Left cardiac atrium (tissue), 4 donors: ENCODE results near the gene THOC2. TPM values are rescaled to one million over a fixed set of nuclear protein-coding genes. Genes with fewer than 3 reads are reported as not detected.
"Not testable (repeated sequence)": the region's sequence is repeated elsewhere in the genome, so short reads cannot be mapped to it uniquely, and the experiment has no call there.

Experiments
- ATAC-seq, 2 donors: fragments of 200-7000 bp; cut with Tn5 transposase; one replicate each; pipeline ENCODE4 v1.9.1; 2020; ENCODE audit warnings: mild to moderate bottlenecking in 2 of 2, moderate library complexity in 2 of 2
- DNase-seq: peaks from one replicate; pipeline ENCODE4 v3.0.0-alpha.2; 2020
- intact Hi-C, 2 donors: fragments of 100-400 bp; cut with DNase I; formaldehyde crosslinking; loops; one replicate each; pipeline versions ENCODE4 v1.14.1 to v1.15.1; 2022 to 2023
- total RNA-seq, 2 donors: library from RNA; stranded (reverse); fragmentation: NEBNext Ultra II Directional; extraction: Animal tissue kit (Norgen Biotek cat#: 25700); gene quantifications; one replicate each; pipeline ENCODE4 v1.2.1, GENCODE V29; 2021
- donor health status: DM: no; HTN: yes; CAD: no.
- donor health status: DM: no; HTN: yes; CAD: no; lungs with severe emphysema.
- donor health status: DM: yes; HTN: yes; CAD: no.
- donor health status: Dilated cardiomyopathy.

Gene THOC2
- total RNA-seq, 2 donors from 2014 or later, result 25.7 to 33.8 TPM

- intact Hi-C loops, result no loop called here
- ATAC-seq (no peak), DNase-seq (no peak)
Measured at GRCh38 chrX:123688524-123688923, 44.3 kb downstream of the THOC2 start.

GRCh38 chrX:123685232-123685631 lies 47.6 kb downstream of the THOC2 start:
- no peak for DNase-seq
- intact Hi-C loops, result no loop called here
- ATAC-seq, result no peak

- DNase-seq, result no peak
Measured at GRCh38 chrX:123682186-123682585, 50.7 kb downstream of the THOC2 start.

DNA sequence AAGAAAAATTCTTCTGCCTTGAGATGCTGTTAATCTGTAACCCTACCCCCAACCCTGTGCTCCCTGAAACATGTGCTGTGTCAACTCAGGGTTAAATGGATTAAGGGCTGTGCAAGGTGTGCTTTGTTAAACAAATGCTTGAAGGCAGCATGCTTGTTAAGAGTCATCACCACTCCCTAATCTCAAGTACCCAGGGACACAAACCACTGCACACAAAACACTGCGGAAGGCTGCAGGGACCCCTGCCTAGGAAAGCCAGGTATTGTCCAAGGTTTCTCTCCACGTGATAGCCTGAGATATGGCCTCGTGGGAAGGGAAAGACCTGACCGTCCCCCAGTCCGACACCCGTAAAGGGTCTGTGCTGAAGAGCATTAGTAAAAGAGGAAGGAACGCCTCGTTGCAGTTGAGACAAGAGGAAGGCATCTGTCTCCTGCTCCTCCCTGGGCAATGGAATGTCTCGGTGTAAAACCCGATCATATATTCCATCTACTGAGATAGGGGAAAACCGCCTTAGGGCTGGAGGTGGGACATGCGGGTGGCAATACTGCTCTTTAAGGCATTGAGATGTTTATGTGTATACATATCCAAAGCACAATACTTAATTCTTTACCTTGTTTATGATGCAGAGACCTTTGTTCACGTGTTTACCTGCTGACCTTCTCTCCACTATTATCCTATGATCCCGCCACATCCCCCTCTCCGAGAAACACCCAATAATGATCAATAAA lies 53.0 kb downstream of the THOC2 start:
- ATAC-seq, intact Hi-C loops, DNase-seq: not testable (repeated sequence)

More at GRCh38 chrX:123682186-123682585, 50.7 kb downstream of the THOC2 start:
- intact Hi-C loops, result no loop called here
- no peak for ATAC-seq

- intact Hi-C loops, result no loop called here
- DNase-seq (no peak), ATAC-seq (no peak)
Measured at GRCh38 chrX:123675154-123675553, 57.7 kb downstream of the THOC2 start.

DNA sequence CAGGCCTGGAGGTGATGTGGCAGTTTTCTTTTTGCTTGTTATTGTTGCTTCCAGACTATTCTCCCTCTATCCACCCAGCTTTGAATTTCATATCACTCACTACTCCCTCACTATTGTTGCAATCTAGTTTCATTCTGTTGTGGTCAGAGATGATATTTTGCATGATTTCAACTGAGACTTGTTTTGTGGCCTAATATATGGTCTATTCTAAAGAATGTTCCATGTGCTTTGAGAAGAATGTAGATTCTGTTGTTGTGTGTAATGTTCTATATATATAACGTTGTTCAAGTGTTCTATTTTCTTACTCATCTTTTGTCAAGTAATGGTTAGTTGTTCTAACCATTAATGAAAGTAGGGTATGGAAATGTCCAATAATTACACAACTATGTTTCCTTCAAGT lies 59.0 kb downstream of the THOC2 start:
- DNase-seq (no peak), ATAC-seq (no peak)
- intact Hi-C loops, result no loop called here

DNA sequence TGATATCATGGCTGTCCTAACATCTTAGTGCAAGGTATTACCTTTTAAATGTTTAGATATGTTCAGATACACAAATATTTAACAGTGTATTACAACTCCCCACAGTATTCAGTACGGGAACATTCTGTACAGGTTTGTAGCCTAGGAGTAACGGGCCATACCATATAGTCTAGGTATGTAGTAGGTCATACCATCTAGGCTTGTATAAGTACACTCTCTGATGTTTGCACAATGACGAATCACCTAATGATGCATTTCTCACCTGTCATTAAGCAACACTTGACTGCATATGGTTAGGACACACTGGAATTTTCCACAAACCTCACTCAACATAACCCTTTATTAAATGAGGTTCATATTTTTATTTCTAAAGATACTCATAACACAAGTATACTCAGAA lies 67.7 kb downstream of the THOC2 start:
- intact Hi-C loops, result no loop called here
- no peak for DNase-seq
- no peak for ATAC-seq

GRCh38 chrX:123664467-123665167 lies 68.2 kb downstream of the THOC2 start:
- intact Hi-C loops, ATAC-seq, DNase-seq: not testable (repeated sequence)

DNA sequence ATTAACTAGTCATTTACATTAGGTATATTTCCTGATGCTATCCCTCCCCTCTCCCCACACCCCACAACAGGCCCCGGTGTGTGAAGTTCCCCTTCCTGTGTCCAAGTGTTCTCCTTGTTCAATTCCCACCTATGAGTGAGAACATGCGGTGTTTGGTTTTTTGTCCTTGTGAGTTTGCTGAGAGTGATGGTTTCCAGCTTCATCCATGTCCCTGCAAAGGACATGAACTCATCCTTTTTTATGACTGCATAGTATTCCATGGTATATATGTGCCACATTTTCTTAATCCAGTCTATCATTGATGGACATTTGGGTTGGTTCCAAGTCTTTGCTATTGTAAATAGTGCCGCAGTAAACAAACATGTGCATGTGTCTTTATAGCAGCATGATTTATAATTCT lies 69.1 kb downstream of the THOC2 start:
- DNase-seq, intact Hi-C loops, ATAC-seq: not testable (repeated sequence)

DNA sequence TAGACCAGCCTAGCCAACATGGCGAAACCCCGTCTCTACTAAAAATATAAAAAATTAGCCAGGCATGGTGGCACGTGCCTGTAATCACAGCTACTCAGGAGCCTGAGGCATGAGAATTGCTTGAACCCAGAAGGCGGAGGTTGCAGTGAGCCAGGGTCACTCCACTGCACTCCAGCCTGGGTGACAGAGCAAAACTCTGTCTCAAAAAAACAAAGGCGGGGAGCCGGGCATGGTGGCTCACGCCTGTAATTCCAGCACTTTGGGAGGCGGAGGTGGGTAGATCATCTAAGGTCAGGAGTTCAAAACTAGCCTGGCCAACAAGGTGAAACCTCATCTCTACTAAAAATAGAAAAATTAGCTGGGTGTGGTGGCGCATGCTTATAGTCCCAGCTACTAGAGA lies 76.3 kb downstream of the THOC2 start:
- ATAC-seq, intact Hi-C loops, DNase-seq: not testable (repeated sequence)

DNA sequence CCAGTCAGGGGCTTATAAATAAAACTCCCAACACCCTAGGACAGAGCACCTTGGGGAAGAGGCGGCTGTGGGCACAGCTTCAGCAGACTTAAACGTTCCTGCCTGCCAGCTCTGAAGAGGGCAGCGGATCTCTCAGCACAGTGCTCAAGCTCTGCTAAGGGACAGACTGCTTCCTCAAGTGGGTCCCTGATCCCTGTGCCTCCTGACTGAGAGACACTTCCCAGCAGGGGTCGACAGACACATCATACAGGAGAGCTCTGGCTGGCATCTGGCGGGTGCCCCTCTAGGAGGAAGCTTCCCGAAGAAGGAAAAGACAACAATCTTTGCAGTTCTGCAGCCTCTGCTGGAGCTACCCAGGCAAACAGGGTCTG lies 84.1 kb downstream of the THOC2 start:
- intact Hi-C loops, ATAC-seq, DNase-seq: not testable (repeated sequence)

GRCh38 chrX:123648028-123648810 lies 84.6 kb downstream of the THOC2 start:
- DNase-seq (peak; percentile 21), ATAC-seq (peak in 1 of 2 donors; percentile 54)
- intact Hi-C loops, result no loop called here

DNA sequence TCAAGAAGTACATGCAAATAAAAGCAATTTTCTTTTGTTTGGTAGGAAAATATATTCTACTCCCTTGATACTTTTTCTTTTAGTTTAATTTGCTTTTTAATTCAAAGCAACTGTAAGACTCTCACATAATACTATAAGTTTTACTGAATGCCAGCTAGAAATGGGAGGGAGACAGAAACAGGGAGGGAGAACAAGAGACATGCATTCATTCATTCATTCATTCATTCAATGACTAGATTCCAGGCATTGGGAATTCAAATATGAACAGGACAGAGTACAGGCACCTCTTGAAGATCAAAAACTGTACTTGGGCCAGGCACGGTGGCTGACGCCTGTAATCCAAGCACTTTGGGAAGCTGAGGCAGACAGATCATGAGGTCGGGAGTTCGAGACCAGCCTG lies 85.6 kb downstream of the THOC2 start:
- no peak for ATAC-seq
- no peak for DNase-seq
- intact Hi-C loops, result no loop called here

- ATAC-seq (no peak), DNase-seq (no peak)
- intact Hi-C loops, result no loop called here
Measured at GRCh38 chrX:123629502-123629901, 103.3 kb downstream of the THOC2 start.

GRCh38 chrX:123626962-123627361 lies 105.9 kb downstream of the THOC2 start:
- DNase-seq, result no peak
- intact Hi-C loops, result no loop called here
- no peak for ATAC-seq

DNA sequence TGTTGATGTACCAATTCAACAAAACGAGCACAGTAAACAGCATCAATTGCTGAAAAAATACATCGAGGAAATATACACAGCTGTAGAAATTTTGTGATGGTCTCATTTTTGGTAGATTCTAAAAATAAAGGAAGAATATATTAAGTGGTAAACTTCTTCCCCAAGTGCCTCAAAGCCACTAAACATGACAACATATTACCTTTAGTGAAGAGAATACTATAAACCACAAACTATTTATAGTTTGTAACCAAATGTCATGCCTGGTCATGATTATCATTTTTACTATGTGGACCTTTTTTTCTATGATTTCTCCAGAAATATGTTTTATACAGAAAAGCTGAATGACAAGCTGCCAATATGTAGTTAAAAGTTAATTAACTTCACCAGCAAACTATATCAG lies 106.9 kb downstream of the THOC2 start:
- ATAC-seq (no peak), DNase-seq (no peak)
- intact Hi-C loops, result no loop called here

GRCh38 chrX:123625477-123625876 lies 107.4 kb downstream of the THOC2 start:
- intact Hi-C loops, result no loop called here
- no peak for DNase-seq
- no peak for ATAC-seq

- intact Hi-C loops, result no loop called here
- no peak for ATAC-seq
- DNase-seq, result no peak
Measured at GRCh38 chrX:123617007-123617406, 115.8 kb downstream of the THOC2 start.

DNA sequence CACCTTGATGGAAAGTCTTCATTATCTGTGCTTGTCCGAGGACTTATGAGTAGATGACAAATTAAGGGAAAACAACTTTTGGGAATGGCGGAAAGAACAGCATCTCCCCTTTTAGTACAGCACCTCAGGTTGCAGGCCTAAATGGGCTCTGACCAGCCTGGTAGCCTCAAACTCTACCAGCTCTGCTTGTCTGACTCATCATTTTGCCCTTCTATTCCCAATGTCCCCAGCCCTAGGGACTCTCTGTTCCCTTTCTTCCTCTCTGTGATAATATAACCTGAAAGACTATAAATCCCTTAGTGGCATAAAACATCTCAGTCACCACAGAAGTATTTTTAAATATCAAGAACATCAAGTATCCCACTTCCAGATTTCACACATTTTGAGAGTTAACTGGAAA lies 121.9 kb downstream of the THOC2 start:
- peak in 1 of 2 donors; percentile 73 for ATAC-seq
- intact Hi-C loops, result no loop called here
- no peak for DNase-seq

DNA sequence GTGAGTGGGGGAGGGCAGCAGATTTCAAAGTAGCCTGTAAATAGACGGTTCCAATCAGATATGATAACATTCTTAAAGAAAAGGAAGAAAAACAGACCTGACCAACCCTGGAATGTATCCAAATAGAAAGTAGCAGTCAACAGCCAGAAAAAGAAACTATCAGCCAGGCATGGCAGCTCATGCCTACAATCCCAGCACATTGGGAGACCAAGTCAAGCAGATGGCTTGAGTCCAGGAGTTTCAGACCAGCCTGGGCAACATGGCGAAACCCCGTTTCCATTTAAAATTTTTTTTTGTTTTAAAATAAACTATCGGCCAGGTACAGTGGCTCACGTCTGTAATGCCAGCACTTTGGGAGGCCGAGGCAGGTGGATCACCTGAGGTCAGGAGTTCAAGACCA lies 125.0 kb downstream of the THOC2 start:
- intact Hi-C loops, result no loop called here
- ATAC-seq, result no peak
- DNase-seq, result no peak
